HepG2 (cell line): ENCODE results near the gene KIN. TPM values are rescaled to one million over a fixed set of nuclear protein-coding genes. Genes with fewer than 3 reads are reported as not detected.

Source experiments
- ATF7 ChIP-seq, 2 experiments: fragments of 450-650 bp in 1 of 2; sonication (generic) in 1 of 2; formaldehyde crosslinking in 1 of 2; IDR thresholded peaks; 2 replicates each; pipeline versions ENCODE4 v1.4.0 to v1.6.1; 2016 to 2020; ENCODE audit warnings: antibody characterized with exemption in 1 of 2, mild to moderate bottlenecking in 1 of 2, missing genetic modification reagents in 1 of 2
- CCDC6 ChIP-seq: sonication (generic); formaldehyde crosslinking; IDR thresholded peaks from 2 replicates; pipeline ENCODE4 v1.8.1; 2022; ENCODE audit warnings: mild to moderate bottlenecking, missing genetic modification reagents, moderate library complexity
- FOXC1 ChIP-seq: sonication (generic); formaldehyde crosslinking; IDR thresholded peaks from 2 replicates; pipeline ENCODE4 v1.8.0; 2022; ENCODE audit warnings: mild to moderate bottlenecking, missing genetic modification reagents, borderline replicate concordance
- NFE2L2 ChIP-seq: fragments of 150-350 bp; IDR thresholded peaks from 2 replicates; pipeline ENCODE4 v1.6.1; 2014; ENCODE audit warnings: low read length
- PLSCR1 ChIP-seq: sonication (generic); formaldehyde crosslinking; IDR thresholded peaks from 2 replicates; pipeline ENCODE4 v1.5.0; 2020; ENCODE audit warnings: missing genetic modification reagents, mild to moderate bottlenecking, borderline replicate concordance
- RXRB ChIP-seq: IDR thresholded peaks from 2 replicates; pipeline ENCODE4 v1.6.1; 2016; ENCODE audit warnings: borderline replicate concordance, missing genetic modification reagents, missing compliant biosample characterization
- U2AF1 ChIP-seq: fragments of 200-400 bp; formaldehyde crosslinking; optimal IDR thresholded peaks from 2 replicates; pipeline ENCODE3; 2017; ENCODE audit warnings: mild to moderate bottlenecking, low read depth, low read length
- ZBTB7A ChIP-seq: sonication (generic); formaldehyde crosslinking; IDR thresholded peaks from 2 replicates; pipeline ENCODE4 v1.8.0; 2022; ENCODE audit warnings: mild to moderate bottlenecking, missing genetic modification reagents
- ZNF280B ChIP-seq: sonication (generic); formaldehyde crosslinking; IDR thresholded peaks from 2 replicates; pipeline ENCODE4 v1.5.0; 2020; ENCODE audit warnings: missing genetic modification reagents, mild to moderate bottlenecking, borderline replicate concordance
- ZNF333 ChIP-seq: sonication (generic); formaldehyde crosslinking; IDR thresholded peaks from 2 replicates; pipeline ENCODE4 v1.4.0; 2020; ENCODE audit warnings: mild to moderate bottlenecking, missing genetic modification reagents, borderline replicate concordance
- ZNF552 ChIP-seq: sonication (generic); formaldehyde crosslinking; IDR thresholded peaks from 2 replicates; pipeline ENCODE4 v1.9.0; 2022; ENCODE audit warnings: missing genetic modification reagents, mild to moderate bottlenecking, borderline replicate concordance
- ZSCAN20 ChIP-seq: sonication (generic); formaldehyde crosslinking; IDR thresholded peaks from 2 replicates; pipeline ENCODE4 v1.4.0; 2020; ENCODE audit warnings: missing genetic modification reagents, mild to moderate bottlenecking, borderline replicate concordance
- polyA plus RNA-seq, 8 experiments: library from polyadenylated mRNA; depleted of rRNA in 3 of 8; stranded (reverse) in 7 of 8; unstranded in 1 of 8; fragments of >200 nt; fragmentation: Illumina TruSeq in 4 of 8; extraction: Trizol in 4 of 8; gene quantifications; 2 replicates each; pipeline versions ENCODE4 v1.2.1 to v1.2.3, GENCODE V29; 2011 to 2016; ENCODE audit warnings: low read depth in 4 of 8, missing spikeins in 1 of 8, mixed read lengths in 1 of 8; ENCODE audit not compliant: insufficient read depth in 1 of 8
- total RNA-seq, 5 experiments: library from RNA; depleted of rRNA; stranded (reverse); fragments of >200 nt; fragmentation: Illumina TruSeq; extraction: Trizol; gene quantifications; 2 replicates each; pipeline ENCODE4 v1.2.3, GENCODE V29; 2016; ENCODE audit warnings: low read depth in 1 of 5
- TF ChIP-seq, protein P1 (sequence below): IDR thresholded peaks from 2 replicates; pipeline ENCODE4 v1.6.1; 2016; ENCODE audit warnings: low read depth, missing genetic modification reagents, missing compliant biosample characterization
- TF ChIP-seq, protein P2 (sequence below): sonication (generic); formaldehyde crosslinking; IDR thresholded peaks from 2 replicates; pipeline ENCODE4 v1.4.0; 2020; ENCODE audit warnings: missing genetic modification reagents, borderline replicate concordance
- TF ChIP-seq, protein P3 (sequence below): sonication (generic); formaldehyde crosslinking; IDR thresholded peaks from 2 replicates; pipeline ENCODE4 v1.8.1; 2023; ENCODE audit warnings: missing genetic modification reagents, inconsistent platforms, borderline replicate concordance

KIN gene
- total and polyA plus RNA-seq, 2 of the 13 experiments (the other 11 are each of a cell fraction or from before 2014, with no cell fraction given), result 4.9 to 23.2 TPM

DNA sequence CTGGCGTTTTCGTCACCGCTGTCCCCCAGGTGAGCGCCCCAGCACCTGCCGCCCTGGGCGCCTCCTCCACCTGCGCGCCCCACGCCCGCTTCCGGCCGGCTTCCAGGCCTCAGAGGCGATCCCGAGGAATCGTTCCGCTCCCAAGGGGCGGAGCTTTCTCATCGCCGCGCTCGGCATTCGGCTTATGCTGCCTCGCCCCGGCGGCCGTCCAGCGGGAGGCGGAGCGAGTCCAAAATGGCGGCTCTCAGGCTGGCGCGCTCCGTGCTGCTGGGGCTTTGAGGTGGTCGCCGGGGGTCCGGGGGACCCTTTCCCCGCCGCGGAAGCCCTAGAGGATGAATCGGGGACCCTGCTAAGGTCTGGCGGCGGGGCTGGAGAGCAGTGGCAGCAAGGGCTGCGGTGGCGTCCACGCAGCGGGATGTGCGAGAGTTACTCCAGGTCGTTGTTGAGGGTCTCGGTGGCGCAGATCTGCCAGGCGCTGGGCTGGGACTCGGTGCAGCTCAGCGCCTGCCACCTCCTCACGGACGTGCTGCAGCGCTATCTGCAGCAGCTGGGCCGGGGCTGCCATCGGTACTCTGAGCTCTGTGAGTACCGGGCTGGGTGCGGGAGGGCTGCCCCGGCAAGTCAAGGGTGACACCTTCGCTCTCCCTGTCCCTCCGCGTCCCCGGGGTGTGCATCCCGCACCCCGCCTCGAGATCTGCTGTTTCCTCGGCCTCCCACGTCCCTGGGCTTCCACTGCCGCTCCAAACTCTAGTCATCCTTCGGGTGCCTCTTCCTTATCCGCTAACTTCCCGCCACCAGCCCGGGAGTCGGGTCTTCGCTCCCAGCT lies 30.7 kb upstream of the KIN start, which contains the start of gene TAF3 (continued):
- TF ChIP-seq, protein P1, sequence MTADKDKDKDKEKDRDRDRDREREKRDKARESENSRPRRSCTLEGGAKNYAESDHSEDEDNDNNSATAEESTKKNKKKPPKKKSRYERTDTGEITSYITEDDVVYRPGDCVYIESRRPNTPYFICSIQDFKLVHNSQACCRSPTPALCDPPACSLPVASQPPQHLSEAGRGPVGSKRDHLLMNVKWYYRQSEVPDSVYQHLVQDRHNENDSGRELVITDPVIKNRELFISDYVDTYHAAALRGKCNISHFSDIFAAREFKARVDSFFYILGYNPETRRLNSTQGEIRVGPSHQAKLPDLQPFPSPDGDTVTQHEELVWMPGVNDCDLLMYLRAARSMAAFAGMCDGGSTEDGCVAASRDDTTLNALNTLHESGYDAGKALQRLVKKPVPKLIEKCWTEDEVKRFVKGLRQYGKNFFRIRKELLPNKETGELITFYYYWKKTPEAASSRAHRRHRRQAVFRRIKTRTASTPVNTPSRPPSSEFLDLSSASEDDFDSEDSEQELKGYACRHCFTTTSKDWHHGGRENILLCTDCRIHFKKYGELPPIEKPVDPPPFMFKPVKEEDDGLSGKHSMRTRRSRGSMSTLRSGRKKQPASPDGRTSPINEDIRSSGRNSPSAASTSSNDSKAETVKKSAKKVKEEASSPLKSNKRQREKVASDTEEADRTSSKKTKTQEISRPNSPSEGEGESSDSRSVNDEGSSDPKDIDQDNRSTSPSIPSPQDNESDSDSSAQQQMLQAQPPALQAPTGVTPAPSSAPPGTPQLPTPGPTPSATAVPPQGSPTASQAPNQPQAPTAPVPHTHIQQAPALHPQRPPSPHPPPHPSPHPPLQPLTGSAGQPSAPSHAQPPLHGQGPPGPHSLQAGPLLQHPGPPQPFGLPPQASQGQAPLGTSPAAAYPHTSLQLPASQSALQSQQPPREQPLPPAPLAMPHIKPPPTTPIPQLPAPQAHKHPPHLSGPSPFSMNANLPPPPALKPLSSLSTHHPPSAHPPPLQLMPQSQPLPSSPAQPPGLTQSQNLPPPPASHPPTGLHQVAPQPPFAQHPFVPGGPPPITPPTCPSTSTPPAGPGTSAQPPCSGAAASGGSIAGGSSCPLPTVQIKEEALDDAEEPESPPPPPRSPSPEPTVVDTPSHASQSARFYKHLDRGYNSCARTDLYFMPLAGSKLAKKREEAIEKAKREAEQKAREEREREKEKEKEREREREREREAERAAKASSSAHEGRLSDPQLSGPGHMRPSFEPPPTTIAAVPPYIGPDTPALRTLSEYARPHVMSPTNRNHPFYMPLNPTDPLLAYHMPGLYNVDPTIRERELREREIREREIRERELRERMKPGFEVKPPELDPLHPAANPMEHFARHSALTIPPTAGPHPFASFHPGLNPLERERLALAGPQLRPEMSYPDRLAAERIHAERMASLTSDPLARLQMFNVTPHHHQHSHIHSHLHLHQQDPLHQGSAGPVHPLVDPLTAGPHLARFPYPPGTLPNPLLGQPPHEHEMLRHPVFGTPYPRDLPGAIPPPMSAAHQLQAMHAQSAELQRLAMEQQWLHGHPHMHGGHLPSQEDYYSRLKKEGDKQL (CRISPR knock-in tag), result 0 out of 2 replicates have a peak, but pooled peaks have one; percentile 64
- TF ChIP-seq ZSCAN20 (CRISPR knock-in tag) (no peak), CCDC6 (CRISPR knock-in tag) (0 out of 2 replicates have a peak, but pooled peaks have one; percentile 83), PLSCR1 (CRISPR knock-in tag) (no peak), ZNF552 (0 out of 2 replicates have a peak, but pooled peaks have one; percentile 61), RXRB (CRISPR knock-in tag) (peak; percentile 58), NFE2L2 (no peak), ZNF280B (no peak; the same call in 1 of the 2 replicates), ATF7 (IDR thresholded peaks at IDR 0.05) (no peak), ATF7 (CRISPR knock-in tag; IDR thresholded peaks at IDR 0.05) (no peak), ZNF333 (CRISPR knock-in tag) (no peak), U2AF1 (peak; percentile 58), FOXC1 (peak; percentile 79; the same call in 1 of the 2 replicates), ZBTB7A (CRISPR knock-in tag) (peak; percentile 88)
- TF ChIP-seq, protein P2, sequence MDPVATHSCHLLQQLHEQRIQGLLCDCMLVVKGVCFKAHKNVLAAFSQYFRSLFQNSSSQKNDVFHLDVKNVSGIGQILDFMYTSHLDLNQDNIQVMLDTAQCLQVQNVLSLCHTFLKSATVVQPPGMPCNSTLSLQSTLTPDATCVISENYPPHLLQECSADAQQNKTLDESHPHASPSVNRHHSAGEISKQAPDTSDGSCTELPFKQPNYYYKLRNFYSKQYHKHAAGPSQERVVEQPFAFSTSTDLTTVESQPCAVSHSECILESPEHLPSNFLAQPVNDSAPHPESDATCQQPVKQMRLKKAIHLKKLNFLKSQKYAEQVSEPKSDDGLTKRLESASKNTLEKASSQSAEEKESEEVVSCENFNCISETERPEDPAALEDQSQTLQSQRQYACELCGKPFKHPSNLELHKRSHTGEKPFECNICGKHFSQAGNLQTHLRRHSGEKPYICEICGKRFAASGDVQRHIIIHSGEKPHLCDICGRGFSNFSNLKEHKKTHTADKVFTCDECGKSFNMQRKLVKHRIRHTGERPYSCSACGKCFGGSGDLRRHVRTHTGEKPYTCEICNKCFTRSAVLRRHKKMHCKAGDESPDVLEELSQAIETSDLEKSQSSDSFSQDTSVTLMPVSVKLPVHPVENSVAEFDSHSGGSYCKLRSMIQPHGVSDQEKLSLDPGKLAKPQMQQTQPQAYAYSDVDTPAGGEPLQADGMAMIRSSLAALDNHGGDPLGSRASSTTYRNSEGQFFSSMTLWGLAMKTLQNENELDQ (CRISPR knock-in tag), result no peak
- TF ChIP-seq, protein P3, sequence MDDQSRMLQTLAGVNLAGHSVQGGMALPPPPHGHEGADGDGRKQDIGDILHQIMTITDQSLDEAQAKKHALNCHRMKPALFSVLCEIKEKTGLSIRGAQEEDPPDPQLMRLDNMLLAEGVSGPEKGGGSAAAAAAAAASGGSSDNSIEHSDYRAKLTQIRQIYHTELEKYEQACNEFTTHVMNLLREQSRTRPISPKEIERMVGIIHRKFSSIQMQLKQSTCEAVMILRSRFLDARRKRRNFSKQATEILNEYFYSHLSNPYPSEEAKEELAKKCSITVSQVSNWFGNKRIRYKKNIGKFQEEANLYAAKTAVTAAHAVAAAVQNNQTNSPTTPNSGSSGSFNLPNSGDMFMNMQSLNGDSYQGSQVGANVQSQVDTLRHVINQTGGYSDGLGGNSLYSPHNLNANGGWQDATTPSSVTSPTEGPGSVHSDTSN (CRISPR knock-in tag), result no peak
